HEK293T (cell line): Measurements from ENCODE around the gene SPAG16.

Experiments
- CTCF ChIA-PET: fragments of 350-600 bp; formaldehyde crosslinking; extraction: SDS; loops from one replicate; lab custom pipeline; 2021; ENCODE audit warnings: antibody characterized with exemption, inconsistent platforms; lab: Yijun Ruan, JAX
- POLR2A ChIA-PET: fragments of 350-600 bp; formaldehyde crosslinking; extraction: SDS; loops from one replicate; lab custom pipeline; 2020; ENCODE audit warnings: antibody characterized with exemption, inconsistent platforms; lab: Yijun Ruan, JAX
- DNase-seq: peaks from one replicate; pipeline ENCODE4 v3.0.0; 2012; ENCODE audit warnings: mixed read lengths; ENCODE audit errors: extremely low spot score
- ARNT ChIP-seq: fragments of 450-650 bp; IDR thresholded peaks from 2 replicates; pipeline ENCODE4 v1.6.1; 2017; ENCODE audit warnings: mild to moderate bottlenecking
- BHLHE40 ChIP-seq: fragments of 450-650 bp; IDR thresholded peaks from 2 replicates; pipeline ENCODE4 v1.6.1; 2016; ENCODE audit warnings: mild to moderate bottlenecking, moderate library complexity, borderline replicate concordance
- CTBP1 ChIP-seq: fragments of 450-650 bp; IDR thresholded peaks from 2 replicates; pipeline ENCODE4 v1.6.1; 2016; ENCODE audit warnings: borderline replicate concordance
- ELF4 ChIP-seq: fragments of 450-650 bp; IDR thresholded peaks from 2 replicates; pipeline ENCODE4 v1.6.1; 2017; ENCODE audit warnings: antibody characterized with exemption
- FOXA1 ChIP-seq: fragments of 450-650 bp; IDR thresholded peaks from 2 replicates; pipeline ENCODE4 v1.6.1; 2016; ENCODE audit warnings: mild to moderate bottlenecking
- FOXK2 ChIP-seq: fragments of 450-650 bp; IDR thresholded peaks from 2 replicates; pipeline ENCODE4 v1.6.1; 2016; ENCODE audit warnings: mild to moderate bottlenecking
- FOXM1 ChIP-seq: fragments of 450-650 bp; IDR thresholded peaks from 2 replicates; pipeline ENCODE4 v1.6.1; 2017; ENCODE audit warnings: mild to moderate bottlenecking, borderline replicate concordance
- HDGF ChIP-seq: fragments of 450-650 bp; IDR thresholded peaks from 2 replicates; pipeline ENCODE4 v1.6.1; 2017; ENCODE audit warnings: antibody characterized with exemption, borderline replicate concordance
- L3MBTL2 ChIP-seq: fragments of 450-650 bp; conservative IDR thresholded peaks from 2 replicates; pipeline ENCODE4 v1.6.1; 2016; ENCODE audit warnings: mild to moderate bottlenecking
- LEF1 ChIP-seq: fragments of 450-650 bp; IDR thresholded peaks from 2 replicates; pipeline ENCODE4 v1.6.1; 2017; ENCODE audit warnings: mild to moderate bottlenecking, borderline replicate concordance
- NFRKB ChIP-seq: fragments of 450-650 bp; IDR thresholded peaks from 2 replicates; pipeline ENCODE4 v1.6.1; 2016; ENCODE audit warnings: mild to moderate bottlenecking, moderate library complexity
- PKNOX1 ChIP-seq: fragments of 450-650 bp; IDR thresholded peaks from 2 replicates; pipeline ENCODE4 v1.6.1; 2016
- SP1 ChIP-seq: fragments of 450-650 bp; IDR thresholded peaks from 2 replicates; pipeline ENCODE4 v1.6.1; 2017
- SUZ12 ChIP-seq: fragments of 450-650 bp; IDR thresholded peaks from 2 replicates; pipeline ENCODE4 v1.6.1; 2016; ENCODE audit warnings: mild to moderate bottlenecking
- TARDBP ChIP-seq: fragments of 450-650 bp; IDR thresholded peaks from 2 replicates; pipeline ENCODE4 v1.6.1; 2016
- ZNF384 ChIP-seq: fragments of 450-650 bp; IDR thresholded peaks from 2 replicates; pipeline ENCODE4 v1.6.1; 2016

Gene SPAG16

DNA sequence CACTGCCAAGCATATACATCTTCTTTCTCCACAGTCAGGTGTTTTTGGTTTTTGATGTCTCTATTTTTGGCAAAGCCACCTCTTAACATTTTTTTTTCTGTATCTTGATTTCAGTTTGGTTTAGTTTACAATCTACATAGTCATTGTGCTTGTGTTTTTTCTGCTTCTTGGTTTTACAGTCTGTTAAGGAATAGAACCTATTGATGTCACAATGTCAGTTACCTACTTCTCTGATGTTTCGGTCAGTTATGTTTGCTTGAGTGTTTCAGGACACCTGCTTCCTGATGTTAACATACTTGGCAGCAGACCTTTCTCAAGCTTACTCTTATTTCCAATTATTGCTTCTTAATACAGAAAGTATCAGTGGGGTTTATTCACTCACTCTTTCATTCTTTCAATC is 253.3 kb downstream of the SPAG16 start:
- ChIA-PET POLR2A (no interaction called here), CTCF (no interaction called here)
- no peak for DNase-seq
- TF ChIP-seq ARNT: no peak
- no peak for TF ChIP-seq SUZ12
- TF ChIP-seq LEF1: no peak
- no peak for TF ChIP-seq ELF4
- TF ChIP-seq FOXA1: no peak
- no peak for TF ChIP-seq BHLHE40
- TF ChIP-seq NFRKB: no peak
- TF ChIP-seq PKNOX1: no peak
- no peak for TF ChIP-seq FOXK2
- no peak for TF ChIP-seq L3MBTL2
- TF ChIP-seq SP1: no peak
- no peak for TF ChIP-seq FOXM1
- no peak for TF ChIP-seq CTBP1
- no peak for TF ChIP-seq ZNF384
- TF ChIP-seq TARDBP: no peak
- no peak for TF ChIP-seq HDGF

- POLR2A ChIA-PET: no interaction called here
- no peak for DNase-seq
- CTCF ChIA-PET: no interaction called here
- TF ChIP-seq FOXA1 (no peak), LEF1 (no peak), SP1 (no peak), NFRKB (no peak), ZNF384 (no peak), TARDBP (no peak), SUZ12 (no peak), HDGF (no peak), CTBP1 (no peak), FOXM1 (no peak)
Observed at GRCh38 chr2:213544940-213545339, 260.7 kb downstream of the SPAG16 start.

DNA sequence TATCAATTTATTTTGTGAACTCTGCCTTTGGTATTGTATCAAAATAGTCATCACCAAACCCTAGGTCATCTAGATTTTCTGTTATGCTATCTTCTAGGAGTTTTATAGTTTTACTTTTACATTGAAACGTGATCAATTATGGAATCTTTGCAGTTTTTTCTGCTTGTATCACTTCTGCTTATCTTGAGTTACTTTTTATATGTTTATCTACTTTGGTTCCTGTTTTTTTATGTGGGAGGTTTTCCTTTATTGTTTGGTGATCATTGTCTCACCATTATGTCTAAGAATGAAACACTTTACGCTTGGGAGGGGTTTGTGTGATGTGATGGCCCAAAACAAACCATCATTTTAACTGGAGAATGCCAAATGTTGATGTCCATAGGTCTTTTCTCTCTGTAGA is 261.2 kb downstream of the SPAG16 start:
- no peak for DNase-seq
- no peak for TF ChIP-seq NFRKB
- no peak for TF ChIP-seq FOXA1
- TF ChIP-seq ARNT: no peak
- TF ChIP-seq BHLHE40: no peak
- TF ChIP-seq HDGF: no peak
- no peak for TF ChIP-seq ELF4
- no peak for TF ChIP-seq LEF1
- TF ChIP-seq CTBP1: no peak
- no peak for TF ChIP-seq FOXK2
- CTCF ChIA-PET: no interaction called here
- POLR2A ChIA-PET: no interaction called here

GRCh38 chr2:213545964-213546475 is 261.8 kb downstream of the SPAG16 start:
- CTCF ChIA-PET: no interaction called here
- no peak for DNase-seq
- POLR2A ChIA-PET: no interaction called here
- no peak for TF ChIP-seq LEF1
- no peak for TF ChIP-seq ELF4
- no peak for TF ChIP-seq BHLHE40
- TF ChIP-seq ARNT: no peak
- no peak for TF ChIP-seq FOXM1
- TF ChIP-seq SUZ12: no peak
- TF ChIP-seq HDGF: no peak
- no peak for TF ChIP-seq NFRKB
- no peak for TF ChIP-seq TARDBP
- no peak for TF ChIP-seq FOXK2
- no peak for TF ChIP-seq ZNF384
- TF ChIP-seq CTBP1: no peak
- no peak for TF ChIP-seq SP1
- TF ChIP-seq FOXA1: no peak
- no peak for TF ChIP-seq PKNOX1
- no peak for TF ChIP-seq L3MBTL2

DNA sequence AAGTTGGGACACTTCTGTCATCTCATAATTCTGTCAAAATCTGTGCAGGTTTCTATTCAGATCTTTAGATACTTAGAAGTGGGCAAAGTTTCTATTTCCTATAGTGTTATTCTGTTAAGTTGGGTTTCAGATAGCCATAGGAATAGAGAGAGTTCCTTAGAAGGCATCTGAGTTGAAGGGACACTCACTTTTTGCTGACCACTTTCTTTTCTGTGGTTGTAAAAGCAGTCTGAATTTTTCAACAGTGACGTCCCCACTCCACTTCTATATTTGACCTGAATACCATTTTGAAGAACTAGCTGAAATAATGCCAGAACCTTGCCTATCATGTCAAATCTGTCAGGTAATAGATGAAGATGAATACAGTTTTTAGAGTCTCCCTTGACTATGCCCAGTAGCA is 267.3 kb downstream of the SPAG16 start:
- ChIA-PET CTCF (interaction anchor here (0.5 kb wide), 1 partner anchor 209 kb away, joined by 4 read pairs; no protein-coding TSS in a partner anchor), POLR2A (no interaction called here)
- DNase-seq: no peak
- TF ChIP-seq ELF4: no peak
- TF ChIP-seq NFRKB: no peak
- TF ChIP-seq ARNT: no peak

GRCh38 chr2:213559053-213559452 is 274.8 kb downstream of the SPAG16 start:
- no peak for TF ChIP-seq HDGF
- ChIA-PET POLR2A (no interaction called here), CTCF (no interaction called here)
- DNase-seq: no peak

DNA sequence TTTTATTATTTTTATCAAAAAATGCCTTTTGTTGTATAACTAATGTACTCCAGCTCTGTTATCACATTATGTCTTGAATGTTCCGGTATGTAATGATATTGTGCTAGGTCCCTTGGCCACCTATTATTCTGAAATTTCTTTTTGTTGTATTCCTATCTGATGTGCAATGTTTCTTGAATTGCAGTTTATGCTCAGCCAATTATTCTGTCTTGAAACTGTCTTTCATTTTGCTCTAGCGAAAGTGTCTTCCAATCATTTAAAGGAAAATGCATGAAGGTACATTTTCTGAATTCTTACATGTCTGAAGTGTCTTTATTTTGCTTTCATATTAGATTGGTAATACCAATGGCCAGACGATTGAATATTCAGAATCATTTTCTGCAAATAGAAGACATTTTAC is 277.5 kb downstream of the SPAG16 start:
- TF ChIP-seq TARDBP: no peak
- DNase-seq: no peak
- CTCF ChIA-PET: no interaction called here
- POLR2A ChIA-PET: no interaction called here

DNA sequence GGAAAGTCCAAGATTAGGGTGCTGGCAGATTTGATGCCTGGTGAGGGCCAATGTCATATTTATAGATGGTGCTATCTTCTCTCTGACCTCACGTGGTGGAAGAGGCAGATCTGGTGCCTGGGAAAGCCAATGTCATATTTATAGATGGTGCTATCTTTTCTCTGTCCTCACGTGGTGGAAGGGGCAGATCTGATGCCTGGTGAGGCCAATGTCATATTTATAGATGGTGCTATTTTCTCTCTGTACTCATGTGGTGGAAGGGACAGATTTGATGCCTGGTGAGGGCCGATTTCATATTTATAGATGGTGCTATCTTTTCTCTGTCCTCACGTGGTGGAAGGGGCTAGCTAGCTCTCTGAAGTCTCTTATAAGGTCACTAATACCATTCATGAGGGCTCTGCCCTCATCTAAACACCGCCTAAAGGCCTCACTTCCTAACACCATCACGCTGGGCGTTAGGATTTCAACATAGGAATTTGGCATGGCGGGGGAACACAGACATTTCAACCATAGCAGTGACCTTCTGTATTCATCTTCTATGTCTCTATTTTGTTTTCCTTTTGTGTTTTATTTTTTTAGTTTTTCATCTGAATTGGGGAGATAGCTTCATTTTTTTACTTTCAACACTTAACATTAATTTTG is 278.4 kb downstream of the SPAG16 start:
- CTCF ChIA-PET: interaction anchor here (0.7 kb wide), 1 partner anchor 57 kb away, joined by 3 read pairs; no protein-coding TSS in a partner anchor
- TF ChIP-seq FOXK2 (no peak), SUZ12 (no peak), BHLHE40 (no peak), ELF4 (no peak), ARNT (no peak), L3MBTL2 (no peak), LEF1 (no peak), CTBP1 (no peak), SP1 (no peak), FOXM1 (no peak), FOXA1 (no peak), ZNF384 (no peak), TARDBP (no peak), NFRKB (no peak), HDGF (no peak), PKNOX1 (no peak)
- no peak for DNase-seq
- POLR2A ChIA-PET: no interaction called here
